GM23338 (cell line): ENCODE measurements around the gene VAMP8. TPM values are rescaled to one million over a fixed set of nuclear protein-coding genes. Genes with fewer than 3 reads are reported as not detected.

Source experiments
- ATAC-seq: fragments of 200-7000 bp; cut with Tn5 transposase; 3 replicates; pipeline ENCODE4 v1.9.1; 2020
- DNase-seq: peaks from one replicate; pipeline ENCODE4 v3.0.0-alpha.2; 2015; ENCODE audit warnings: low spot score
- H2AFZ ChIP-seq: fragments of 200-600 bp; sonication (generic); 2 replicates; pipeline ENCODE4 v1.8.0; 2016; ENCODE audit warnings: antibody characterized with exemption, mild to moderate bottlenecking, moderate library complexity
- H3F3A ChIP-seq: fragments of 200-600 bp; sonication (generic); replicated peaks from 2 replicates; pipeline ENCODE4 v1.8.0; 2017; ENCODE audit warnings: antibody characterized with exemption, mixed run types, low read depth
- H3K27ac ChIP-seq: fragments of 200-600 bp; sonication (generic); 2 replicates; pipeline ENCODE4 v1.6.1; 2016; ENCODE audit warnings: low read depth
- H3K27me3 ChIP-seq: fragments of 200-600 bp; sonication (generic); 2 replicates; pipeline ENCODE4 v1.8.0; 2016; ENCODE audit warnings: mild to moderate bottlenecking, mixed run types, moderate library complexity; ENCODE audit not compliant: insufficient read depth
- H3K36me3 ChIP-seq: fragments of 200-600 bp; sonication (generic); 2 replicates; pipeline ENCODE4 v1.8.0; 2016; ENCODE audit warnings: mild to moderate bottlenecking; ENCODE audit not compliant: insufficient read depth
- H3K4me1 ChIP-seq: fragments of 200-600 bp; sonication (generic); 2 replicates; pipeline ENCODE4 v1.8.0; 2016; ENCODE audit warnings: mild to moderate bottlenecking, moderate library complexity; ENCODE audit not compliant: insufficient read depth
- H3K4me2 ChIP-seq: fragments of 200-600 bp; sonication (generic); 2 replicates; pipeline ENCODE4 v1.7.1; 2017; ENCODE audit warnings: mixed run types
- H3K4me3 ChIP-seq: fragments of 200-600 bp; sonication (generic); 2 replicates; pipeline ENCODE4 v1.6.1; 2016; ENCODE audit warnings: mixed run types
- H3K79me2 ChIP-seq: fragments of 200-600 bp; sonication (generic); replicated peaks from 2 replicates; pipeline ENCODE4 v1.8.0; 2017; ENCODE audit warnings: mild to moderate bottlenecking; ENCODE audit not compliant: insufficient read depth
- H3K9me2 ChIP-seq: fragments of 200-600 bp; sonication (generic); 2 replicates; pipeline ENCODE4 v1.8.0; 2017; ENCODE audit not compliant: insufficient read depth
- H4K20me1 ChIP-seq: fragments of 200-600 bp; sonication (generic); replicated peaks from 2 replicates; pipeline ENCODE4 v1.8.0; 2017; ENCODE audit warnings: mild to moderate bottlenecking; ENCODE audit not compliant: insufficient read depth
- H3K27ac Mint-ChIP-seq: 2 replicates; pipeline ENCODE4 v1.8.0; 2020; ENCODE audit warnings: inconsistent platforms, mild to moderate bottlenecking, moderate library complexity, mixed read lengths
- H3K27me3 Mint-ChIP-seq: 3 replicates; pipeline ENCODE4 v1.8.0; 2022; ENCODE audit warnings: low read depth, mild to moderate bottlenecking, moderate library complexity, mixed read lengths, inconsistent platforms; ENCODE audit not compliant: insufficient read depth, poor library complexity
- H3K36me3 Mint-ChIP-seq: 3 replicates; pipeline ENCODE4 v1.8.0; 2021; ENCODE audit warnings: low read depth, mild to moderate bottlenecking, inconsistent platforms, moderate library complexity, mixed read lengths
- H3K4me1 Mint-ChIP-seq: 3 replicates; pipeline ENCODE4 v1.8.0; 2020; ENCODE audit warnings: mild to moderate bottlenecking, inconsistent platforms, mixed read lengths
- H3K4me3 Mint-ChIP-seq: 3 replicates; pipeline ENCODE4 v1.8.0; 2021; ENCODE audit warnings: moderate library complexity, mild to moderate bottlenecking, inconsistent platforms, mixed read lengths
- H3K9me3 Mint-ChIP-seq: 3 replicates; pipeline ENCODE4 v1.8.0; 2020; ENCODE audit warnings: moderate library complexity, mild to moderate bottlenecking, inconsistent platforms, mixed read lengths
- CREB1 ChIP-seq: fragments of 250-450 bp; sonication (Bioruptor Pico); IDR thresholded peaks from 2 replicates; pipeline ENCODE4 v1.5.0; 2020; ENCODE audit warnings: low read depth, mild to moderate bottlenecking, moderate library complexity
- CTCF ChIP-seq, 2 experiments: fragments of 200-600 bp in 1 of 2; sonication (generic) in 1 of 2; conservative IDR thresholded peaks; 2 replicates each; pipeline versions ENCODE4 v1.5.1 to v1.6.1; 2016 to 2017; ENCODE audit warnings: antibody characterized with exemption in 2 of 2, low read depth in 2 of 2, mild to moderate bottlenecking in 2 of 2, moderate library complexity in 1 of 2
- EZH2 ChIP-seq: fragments of 200-600 bp; sonication (generic); IDR thresholded peaks from one replicate; pipeline ENCODE4 v1.8.0; 2017; ENCODE audit warnings: antibody characterized with exemption, mild to moderate bottlenecking, low read depth; ENCODE audit not compliant: unreplicated experiment
- POLR2AphosphoS5 ChIP-seq: IDR thresholded peaks from 2 replicates; pipeline ENCODE4 v1.6.1; 2016; ENCODE audit warnings: antibody characterized with exemption, low read depth
- STAT1 ChIP-seq: IDR thresholded peaks from one replicate; pipeline ENCODE4 v1.6.1; 2016; ENCODE audit warnings: antibody characterized with exemption; ENCODE audit not compliant: unreplicated experiment
- ZNF114 ChIP-seq: fragments of 250-450 bp; sonication (Bioruptor Pico); IDR thresholded peaks from 2 replicates; pipeline ENCODE4 v1.5.0; 2020; ENCODE audit warnings: mild to moderate bottlenecking, moderate library complexity
- ZNF331 ChIP-seq: fragments of 250-450 bp; sonication (Bioruptor Pico); IDR thresholded peaks from 2 replicates; pipeline ENCODE4 v1.5.0; 2020; ENCODE audit warnings: low read depth, mild to moderate bottlenecking, moderate library complexity
- ZNF462 ChIP-seq: fragments of 250-450 bp; sonication (Bioruptor Pico); IDR thresholded peaks from 2 replicates; pipeline ENCODE4 v1.5.0; 2020; ENCODE audit warnings: mild to moderate bottlenecking, moderate library complexity
- polyA plus RNA-seq: library from polyadenylated mRNA; unstranded; fragments of >200 nt; fragmentation: Nextera tagmentation; extraction: Ambion mirVana; gene quantifications from 2 replicates; pipeline ENCODE4 v1.2.1, GENCODE V29; 2016
- total RNA-seq: library from RNA; depleted of rRNA; stranded (reverse); fragments of >200 nt; shearing (Covaris generic); gene quantifications from 2 replicates; pipeline ENCODE4 v1.2.3, GENCODE V29; 2014

VAMP8 gene
- total and polyA plus RNA-seq, 2 experiments from 2014 or later: 16.3 to 71.7 TPM

DNA sequence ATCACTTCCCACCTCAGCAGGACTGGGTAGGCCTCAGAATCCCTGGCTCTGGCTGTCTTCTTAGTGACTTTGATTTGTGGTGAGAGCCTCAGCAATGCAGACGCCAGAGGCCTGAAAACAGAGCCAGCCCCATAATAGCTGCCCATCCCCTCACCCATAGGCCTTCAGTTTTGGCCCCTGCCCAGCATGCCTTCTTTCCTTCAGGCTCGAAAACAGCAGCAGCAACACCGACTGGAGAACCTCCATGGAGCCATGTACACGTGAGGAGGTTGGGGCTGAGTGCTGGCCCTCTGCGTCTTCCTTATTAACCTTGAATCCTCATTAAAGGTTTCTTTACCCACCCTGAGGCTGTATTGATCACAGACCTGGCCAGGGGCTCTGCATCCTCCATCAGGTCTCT is 19.9 kb downstream of the VAMP8 start:
- H3K9me2 ChIP-seq: no peaks in the 10 kb centered on the region
- H3K4me3 Mint-ChIP-seq: peak overlapping the region; percentile 92; the same call in 2 of the 3 replicates
- DNase-seq (no peak), ATAC-seq (no peak)
- H3K36me3 Mint-ChIP-seq: peaks cover 7% of the 10 kb centered on the region; the same call in 1 of the 3 replicates
- no peak overlapping the region for H3K4me2 ChIP-seq
- H3K9me3 Mint-ChIP-seq: no peaks in the 10 kb centered on the region
- no peak overlapping the region for H3K27ac ChIP-seq
- H3K4me1 ChIP-seq: peaks cover 6% of the 10 kb centered on the region
- 0 out of 2 replicates have a peak, but pooled peaks cover 5% of the 10 kb centered on the region for H4K20me1 ChIP-seq
- H3K27ac Mint-ChIP-seq: no peak overlapping the region
- no peaks in the 10 kb centered on the region for H3K27me3 ChIP-seq
- TF ChIP-seq ZNF331: no peak
- no peaks in the 10 kb centered on the region for H3F3A ChIP-seq
- H3K79me2 ChIP-seq: peaks cover 14% of the 10 kb centered on the region
- H2AFZ ChIP-seq: no peak overlapping the region
- no peaks in the 10 kb centered on the region; the same call in 1 of the 2 replicates for H3K36me3 ChIP-seq
- peaks cover 23% of the 10 kb centered on the region for H3K27me3 Mint-ChIP-seq
- H3K4me3 ChIP-seq: no peak overlapping the region
- H3K4me1 Mint-ChIP-seq: peaks cover 8% of the 10 kb centered on the region; the same call in 2 of the 3 replicates

DNA sequence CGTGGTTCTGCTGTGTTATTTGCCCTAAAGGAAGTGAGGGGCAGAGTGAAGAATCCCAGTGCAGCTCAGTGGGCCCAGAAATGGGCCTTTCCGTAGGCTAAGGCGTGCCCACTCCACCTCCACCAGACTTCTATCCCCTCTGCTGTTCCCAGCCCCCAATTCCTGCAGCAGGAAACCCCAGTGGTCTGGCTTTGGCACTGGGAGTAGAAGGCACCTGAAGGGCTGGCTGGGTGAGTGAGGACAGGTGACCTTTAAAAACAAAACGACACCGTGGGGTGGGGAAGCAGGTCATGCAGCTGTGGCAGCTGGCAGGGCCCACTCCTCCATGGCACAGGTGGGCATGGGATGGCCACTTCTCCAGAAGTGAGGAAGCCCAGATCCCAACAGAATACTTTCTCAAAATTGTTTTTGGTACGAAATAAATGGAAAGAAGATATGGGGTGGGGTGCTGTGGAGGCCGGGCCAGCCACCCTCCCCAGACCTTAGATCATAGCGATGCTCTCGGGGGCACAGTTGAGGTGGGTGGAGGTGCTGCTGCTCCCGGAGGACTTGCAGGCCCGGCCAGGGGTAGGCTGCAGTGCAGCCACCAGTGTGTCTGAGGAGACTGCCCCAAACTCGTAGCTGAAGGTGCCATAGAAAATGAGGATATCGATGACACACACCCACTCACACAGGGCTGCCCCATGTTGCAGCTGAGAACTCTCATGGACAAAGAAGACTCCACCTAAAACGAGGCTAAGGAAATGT is 21.4 kb downstream of the VAMP8 start:
- peaks cover 20% of the 10 kb centered on the region for H3K79me2 ChIP-seq
- peaks cover 12% of the 10 kb centered on the region for H3K4me1 Mint-ChIP-seq
- no peak overlapping the region for H3K4me3 ChIP-seq
- H3K9me2 ChIP-seq: no peaks in the 10 kb centered on the region
- DNase-seq (no peak), ATAC-seq (no peak)
- H3K4me1 ChIP-seq: peaks cover 6% of the 10 kb centered on the region
- H3K27ac Mint-ChIP-seq: no peak overlapping the region
- 0 out of 2 replicates have a peak, but pooled peaks cover 5% of the 10 kb centered on the region for H4K20me1 ChIP-seq
- H3K9me3 Mint-ChIP-seq: peaks cover 3% of the 10 kb centered on the region; the same call in 1 of the 3 replicates
- TF ChIP-seq ZNF114 (CRISPR knock-in tag): no peak
- TF ChIP-seq EZH2: no peak
- no peak for TF ChIP-seq CTCF (conservative IDR thresholded peaks at IDR 0.05; ENCODE audit: low read depth in 2 of 2)
- no peak for TF ChIP-seq ZNF331
- no peak for TF ChIP-seq POLR2AphosphoS5
- TF ChIP-seq STAT1: no peak
- TF ChIP-seq CREB1 (CRISPR knock-in tag): no peak
- no peak for TF ChIP-seq ZNF462 (CRISPR knock-in tag)
- no peak overlapping the region for H3K27ac ChIP-seq
- H3K4me2 ChIP-seq: no peak overlapping the region
- H3K36me3 ChIP-seq: no peaks in the 10 kb centered on the region; the same call in 1 of the 2 replicates
- peaks cover 30% of the 10 kb centered on the region for H3K27me3 Mint-ChIP-seq
- H3K4me3 Mint-ChIP-seq: no peak overlapping the region
- H3F3A ChIP-seq: no peaks in the 10 kb centered on the region
- no peak overlapping the region for H2AFZ ChIP-seq
- H3K27me3 ChIP-seq: no peaks in the 10 kb centered on the region
- H3K36me3 Mint-ChIP-seq: peaks cover 8% of the 10 kb centered on the region; the same call in 1 of the 3 replicates
